ENCODE results near the gene TNNI3.
A peak's percentile ranks its signal among the peaks of the same experiment; 100 is the strongest.

Gene TNNI3

DNA sequence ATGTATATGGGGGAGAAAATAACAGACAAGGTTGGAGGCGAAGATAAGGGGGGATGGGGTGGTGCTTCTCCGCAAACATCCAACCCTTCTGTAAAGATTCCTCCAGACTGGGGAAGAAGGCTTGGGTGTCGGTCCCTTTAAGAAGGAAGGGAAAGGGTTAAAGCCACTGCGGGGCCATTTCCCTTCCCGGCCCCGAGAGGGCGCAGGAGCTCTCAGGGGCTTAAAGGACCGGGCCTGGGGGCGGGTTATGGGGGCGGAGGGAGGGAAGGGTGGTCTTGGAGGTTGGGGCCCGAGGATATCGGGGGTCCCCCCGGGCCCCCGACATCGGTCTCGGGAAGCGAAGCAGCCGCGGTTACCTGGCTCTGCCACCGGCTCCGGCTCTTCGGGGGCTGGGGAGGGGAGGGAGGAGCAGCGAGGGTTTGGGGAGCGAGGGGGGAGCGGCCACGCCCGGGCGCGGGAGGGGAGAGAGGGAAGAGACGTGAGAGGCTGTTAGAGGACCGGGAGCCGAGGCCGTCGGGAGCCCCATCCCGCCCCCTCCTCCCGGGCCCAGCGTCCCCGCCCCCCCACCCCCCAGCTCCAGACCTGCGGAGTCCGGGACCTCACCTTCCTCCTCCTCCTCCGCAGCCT is 11.3 kb downstream of the TNNI3 start:
- no peak for DNase-seq

DNA sequence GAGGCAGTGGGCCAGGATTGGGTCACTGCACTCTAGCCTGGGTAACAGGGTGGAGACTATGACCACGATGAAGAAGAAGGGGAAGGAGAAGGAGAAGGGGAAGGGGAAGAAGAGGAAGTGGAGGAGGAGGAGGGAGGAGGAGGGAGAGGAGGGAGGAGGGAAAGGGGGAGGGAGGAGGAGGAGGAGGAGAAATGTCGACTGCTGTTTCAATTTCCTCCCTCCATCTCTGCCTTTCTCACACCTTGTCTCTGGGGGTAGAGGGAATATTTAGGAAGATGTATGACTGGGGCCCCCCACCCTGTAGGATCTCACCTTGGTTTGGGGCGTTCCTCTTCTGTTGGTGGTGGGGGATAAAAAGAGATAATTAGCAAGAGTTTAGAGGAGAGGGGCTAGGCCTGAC is 12.3 kb downstream of the TNNI3 start:
- DNase-seq = no peak

DNA sequence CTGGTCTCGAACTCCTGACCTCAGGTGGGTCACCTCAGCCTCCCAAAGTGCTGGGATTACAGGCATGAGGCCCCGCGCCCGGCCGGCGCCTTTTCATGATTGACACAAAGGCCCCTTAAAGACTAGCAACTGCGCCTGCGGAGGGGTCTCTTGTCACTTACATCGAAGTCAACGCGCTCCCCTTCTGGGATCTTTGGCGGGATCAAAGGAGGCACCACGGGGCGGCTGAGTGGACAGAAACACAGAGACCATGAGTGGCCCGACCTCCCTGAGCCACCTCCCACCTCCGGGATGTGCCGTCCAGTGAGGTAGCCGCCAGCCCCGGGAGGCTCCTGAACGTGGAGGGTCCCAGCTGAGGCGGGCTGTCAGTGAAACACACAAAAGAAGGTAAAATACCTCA is 15.8 kb downstream of the TNNI3 start:
- DNase-seq = no peak

DNA sequence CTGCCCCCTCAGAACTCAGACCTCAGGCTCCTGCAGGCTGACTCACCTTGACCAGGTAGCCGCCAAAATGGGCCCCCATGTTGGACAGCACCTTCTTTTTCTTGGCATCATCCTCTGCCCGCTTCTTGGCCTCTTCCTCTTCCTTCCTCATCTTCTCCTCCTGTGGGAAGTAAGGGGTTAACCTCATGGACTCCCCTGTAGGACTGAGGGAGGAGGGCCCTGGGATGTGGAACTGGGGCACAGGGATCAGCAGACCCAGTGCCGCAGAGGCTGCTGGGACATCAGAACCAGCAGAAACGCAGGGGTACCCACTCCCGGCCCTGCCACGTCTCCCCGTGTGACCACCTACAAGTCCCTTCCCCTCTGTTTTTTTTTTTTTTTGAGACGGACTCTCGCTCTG is 19.6 kb downstream of the TNNI3 start:
- no peak for DNase-seq

DNA sequence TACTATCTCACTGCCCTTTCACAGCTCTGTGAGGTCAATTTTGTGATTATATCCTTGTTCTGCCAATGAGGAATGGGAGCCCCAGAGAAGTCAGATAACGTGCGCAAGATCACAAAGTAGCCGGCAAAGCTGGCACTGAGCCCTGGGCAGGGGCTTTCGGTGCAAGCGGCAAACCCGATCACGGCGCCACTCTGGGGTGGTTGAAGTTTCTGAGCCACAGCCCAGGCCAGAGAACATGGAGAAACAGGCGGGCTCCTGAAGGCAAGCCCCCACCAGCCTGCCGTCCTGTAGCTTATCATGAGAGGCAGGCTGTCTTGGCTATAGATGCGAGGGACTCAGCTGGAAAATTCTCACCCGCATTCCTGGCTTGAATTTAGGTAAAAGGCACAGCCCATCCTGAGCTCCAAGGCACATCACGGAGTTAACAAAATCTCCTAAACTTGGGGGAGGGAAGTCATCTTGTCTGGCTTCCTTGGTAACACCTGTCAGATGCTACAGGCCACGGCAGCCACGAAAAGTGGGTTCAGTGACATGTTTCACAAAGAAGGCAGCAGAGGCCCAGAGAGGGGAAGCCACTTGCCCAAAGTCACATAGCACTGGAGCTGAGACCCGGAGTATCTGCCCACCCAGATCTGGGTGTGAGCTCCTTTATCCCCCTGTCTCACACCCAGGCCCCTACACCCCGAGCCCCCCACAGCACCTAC is 21.0 kb downstream of the TNNI3 start:
- DNase-seq = no peak

DNA sequence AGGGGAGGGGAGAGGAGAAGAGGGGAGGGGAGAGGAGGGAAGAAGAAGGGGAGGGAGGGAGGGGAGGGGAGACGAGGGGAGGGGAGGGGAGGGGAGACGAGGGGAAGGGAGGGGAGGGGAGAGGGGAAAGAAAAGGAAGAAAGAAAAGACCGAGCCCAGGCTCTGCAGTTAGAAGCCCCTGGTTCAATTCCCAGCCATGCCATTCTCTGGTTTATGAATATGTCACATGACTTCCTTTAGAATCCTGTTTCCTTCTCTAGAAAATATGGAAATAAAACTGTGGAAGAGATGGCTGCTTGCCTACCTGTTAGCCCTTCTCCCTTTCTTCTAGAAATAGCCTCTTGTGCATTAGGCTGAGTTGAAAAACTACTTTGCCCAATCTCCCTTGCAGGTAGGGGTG is 22.8 kb downstream of the TNNI3 start:
- DNase-seq = no peak

DNA sequence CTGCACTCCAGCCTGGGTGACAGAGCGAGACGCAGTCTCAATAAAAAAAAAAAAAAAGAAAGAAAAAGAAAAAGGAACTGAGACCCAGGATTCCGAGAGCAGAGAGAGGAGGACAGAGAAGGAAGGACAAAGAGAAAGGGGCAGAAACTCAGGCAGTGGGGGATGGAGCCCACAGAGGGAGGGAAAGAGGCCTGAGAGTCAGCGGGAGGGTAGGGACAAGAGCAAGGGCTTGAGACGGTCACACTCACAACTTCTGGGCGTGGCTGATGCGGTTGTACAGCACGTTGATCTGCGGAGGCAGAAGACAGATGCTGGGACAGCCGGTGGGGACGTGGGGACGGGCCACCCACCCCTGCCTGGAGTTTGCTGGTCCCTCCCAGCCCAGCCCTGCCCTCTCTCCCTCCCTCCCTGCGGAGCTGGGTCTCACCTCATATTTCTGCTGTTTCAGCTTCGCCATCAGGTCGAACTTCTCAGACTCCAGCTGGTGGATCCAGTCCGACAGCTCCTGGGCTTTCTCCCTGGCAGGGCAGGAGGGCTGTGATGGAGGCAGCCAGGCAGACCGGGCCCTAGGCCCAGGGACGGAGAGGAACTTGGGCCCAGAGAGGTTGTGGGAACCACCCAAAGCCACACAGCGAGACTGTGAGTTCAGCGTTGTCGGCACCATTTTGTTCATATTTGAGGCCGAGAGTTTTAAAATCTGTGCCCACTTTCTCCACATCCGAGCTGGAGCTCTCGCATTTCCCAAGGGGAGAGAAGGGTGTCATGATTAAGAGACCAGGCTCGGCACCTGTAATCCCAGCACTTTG is 23.7 kb downstream of the TNNI3 start:
- no peak for DNase-seq

DNA sequence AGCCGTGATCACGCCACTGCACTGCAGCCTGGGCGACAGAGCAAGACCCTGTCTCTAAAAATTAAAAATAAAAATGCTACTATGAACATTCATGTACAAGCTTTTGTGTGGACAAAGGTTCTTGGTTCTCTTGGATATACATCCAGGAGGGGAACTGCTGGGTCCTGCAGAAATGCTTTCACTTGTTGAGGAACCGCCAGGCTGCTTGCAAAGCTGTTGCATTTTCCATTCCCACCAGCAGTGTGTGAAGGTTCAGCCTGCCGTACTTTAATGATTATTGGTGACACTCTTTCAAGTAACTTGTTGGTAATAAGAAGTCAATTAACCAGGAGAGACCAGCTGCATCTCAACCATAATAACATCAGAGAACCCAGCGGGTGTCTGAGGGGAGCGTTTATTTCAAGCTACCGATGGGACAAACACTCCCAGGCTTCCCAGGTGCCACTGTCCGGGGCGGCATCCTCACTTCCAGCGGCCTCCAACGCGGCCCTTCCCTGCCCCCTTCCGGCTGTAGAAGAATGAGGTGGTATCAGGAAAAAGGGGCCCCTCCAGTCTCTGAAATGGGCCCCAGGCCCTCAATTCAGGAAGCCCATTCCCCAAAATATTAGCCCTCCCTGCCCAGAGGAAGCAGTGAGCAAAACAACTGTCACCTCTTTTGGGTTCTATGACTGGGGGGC is 24.9 kb downstream of the TNNI3 start:
- DNase-seq = no peak

DNA sequence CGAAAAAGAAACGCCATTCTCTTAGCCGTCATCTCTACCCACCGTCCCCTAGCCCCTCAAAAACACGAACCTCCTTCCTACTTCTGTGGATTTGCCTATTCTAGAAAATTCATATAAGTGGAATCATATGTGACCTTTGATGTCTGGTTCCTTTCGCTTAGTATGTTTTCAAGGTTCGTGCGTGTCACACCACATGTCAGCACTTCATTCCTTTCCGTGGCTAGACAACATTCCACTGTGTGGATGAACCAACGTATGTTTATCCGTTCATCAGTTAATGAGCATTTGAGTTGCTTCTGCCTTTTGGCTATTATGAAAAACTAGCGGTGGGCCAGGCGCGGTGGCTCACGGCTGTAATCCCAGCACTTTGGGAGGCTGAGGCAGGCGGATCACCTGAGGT is 26.1 kb downstream of the TNNI3 start:
- no peak for DNase-seq

DNA sequence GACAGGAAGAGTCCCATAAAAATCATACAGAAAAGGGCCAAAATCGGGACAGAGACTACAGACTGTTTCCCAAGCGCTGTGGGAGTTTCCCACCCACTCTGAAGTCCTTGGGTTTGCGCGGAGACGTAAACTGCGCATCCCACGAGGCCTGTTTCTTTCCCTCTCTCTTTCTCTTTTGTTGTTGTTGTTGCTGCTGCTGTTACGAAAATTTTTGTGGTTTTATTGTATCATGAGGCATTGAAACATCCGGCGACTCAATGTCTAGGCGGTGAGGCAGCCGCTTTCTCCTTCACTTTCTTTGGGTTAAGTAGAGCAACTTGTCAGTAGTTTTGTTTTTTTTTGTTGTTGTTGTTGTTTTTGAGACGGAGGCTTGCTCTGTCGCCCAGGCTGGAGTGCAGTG is 38.5 kb downstream of the TNNI3 start:
- DNase-seq = no peak

DNA sequence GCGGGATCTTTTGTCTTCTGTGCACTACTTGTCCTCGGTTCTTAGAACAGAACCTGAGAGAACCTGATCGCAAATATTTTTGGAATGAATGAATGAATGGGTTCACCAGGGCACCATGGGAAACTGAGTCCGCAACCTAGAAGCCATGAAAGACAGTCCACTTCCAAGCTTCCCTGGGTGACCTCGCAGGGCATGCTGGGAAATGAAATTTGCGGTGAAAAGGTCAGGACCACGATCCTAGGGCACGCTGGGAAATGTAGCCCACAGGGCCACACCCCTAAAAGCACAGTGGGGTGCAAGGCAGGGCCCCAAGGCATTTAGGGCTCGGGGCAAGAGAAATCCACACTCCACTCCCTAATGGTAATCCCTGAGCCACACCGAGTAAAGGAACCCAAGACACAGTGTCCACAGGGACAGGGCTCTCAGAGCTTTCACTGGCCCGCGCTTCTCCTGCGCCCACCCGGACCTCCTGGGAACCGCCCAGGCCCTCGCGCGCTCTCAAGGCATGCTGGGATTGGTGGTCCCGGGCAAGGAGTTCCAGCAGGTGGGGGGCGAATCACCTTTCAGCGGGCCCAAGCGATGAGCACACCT is 39.0 kb downstream of the TNNI3 start:
- DNase-seq = no peak

DNA sequence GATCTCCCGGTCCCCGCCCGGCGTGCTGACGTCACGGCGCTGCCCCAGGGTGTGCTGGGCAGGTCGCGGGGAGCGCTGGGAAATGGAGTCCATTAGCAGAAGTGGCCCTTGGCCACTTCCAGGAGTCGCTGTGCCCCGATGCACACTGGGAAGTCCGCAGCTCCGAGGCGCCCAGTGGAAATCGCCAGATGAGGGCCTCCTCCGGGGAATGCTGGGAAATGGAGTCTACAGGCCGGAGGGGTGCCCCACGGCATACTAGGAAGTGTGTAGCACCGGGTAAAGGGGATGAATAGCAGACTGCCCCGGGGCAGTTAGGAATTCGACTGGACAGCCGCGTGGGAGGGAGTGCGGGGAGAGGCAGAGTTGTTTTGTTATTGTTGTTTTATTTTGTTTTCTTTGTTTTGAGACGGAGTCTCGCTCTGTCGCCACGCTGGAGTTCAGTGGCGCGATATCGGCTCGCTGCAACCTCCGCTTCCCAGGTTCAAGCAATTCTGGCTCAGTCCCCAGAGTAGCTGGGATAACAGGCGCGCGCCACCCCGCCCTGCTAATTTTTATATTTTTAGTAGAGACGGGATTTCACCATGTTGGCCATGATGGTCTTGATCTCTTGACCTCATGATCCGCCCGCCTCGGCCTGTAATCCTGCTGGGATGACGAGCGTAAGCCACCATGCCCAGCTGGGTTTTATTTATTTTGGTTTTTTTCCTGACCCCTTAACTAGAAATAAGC is 39.7 kb downstream of the TNNI3 start:
- peak; percentile 97 for DNase-seq

DNA sequence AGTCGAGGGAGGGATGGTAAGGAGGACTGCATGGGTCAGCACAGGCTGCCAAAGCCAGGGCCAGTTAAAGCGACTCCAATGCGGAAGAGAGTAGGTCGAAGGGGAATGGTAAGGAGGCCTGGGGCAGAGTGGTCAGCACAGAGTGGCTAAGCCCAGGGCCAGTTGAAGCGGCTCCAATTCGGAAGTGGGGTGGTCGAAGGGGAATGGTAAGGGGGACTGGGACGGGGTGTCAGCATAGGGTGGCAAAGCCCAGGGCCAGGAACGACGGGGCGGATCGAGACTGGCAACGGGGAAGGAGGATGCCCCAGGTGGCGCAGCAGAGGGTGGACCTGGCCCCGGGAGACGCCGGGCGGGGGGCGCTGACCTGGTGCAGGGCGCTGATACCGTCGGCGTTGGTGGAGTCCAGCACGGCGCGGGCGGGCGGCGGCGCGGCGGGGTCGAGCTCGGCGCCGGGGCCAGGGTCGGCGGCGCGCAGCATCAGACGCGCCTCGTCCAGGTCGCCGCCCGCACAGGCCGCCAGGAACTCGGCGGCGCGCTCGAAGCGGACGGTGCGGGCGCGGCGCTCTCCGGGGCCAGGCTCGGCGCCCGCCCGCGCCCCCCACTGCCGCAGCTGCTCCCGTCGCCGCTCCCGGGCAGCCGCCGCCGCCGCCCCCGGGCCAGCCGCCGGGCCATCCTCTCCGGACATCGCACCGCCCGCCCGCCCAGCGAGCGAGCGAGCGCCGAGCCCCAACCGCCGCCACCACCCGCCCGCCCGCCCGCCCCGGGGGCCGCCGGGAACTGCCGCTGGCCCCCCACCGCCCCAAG is 40.5 kb downstream of the TNNI3 start, which contains the start of gene PPP1R12C:
Gene PPP1R12C, minus strand, starts transcription at position 779 of the 804 bp plus-strand sequence. Its CDS starts 94 bp downstream, at position 685.
- DNase-seq = no peak

DNA sequence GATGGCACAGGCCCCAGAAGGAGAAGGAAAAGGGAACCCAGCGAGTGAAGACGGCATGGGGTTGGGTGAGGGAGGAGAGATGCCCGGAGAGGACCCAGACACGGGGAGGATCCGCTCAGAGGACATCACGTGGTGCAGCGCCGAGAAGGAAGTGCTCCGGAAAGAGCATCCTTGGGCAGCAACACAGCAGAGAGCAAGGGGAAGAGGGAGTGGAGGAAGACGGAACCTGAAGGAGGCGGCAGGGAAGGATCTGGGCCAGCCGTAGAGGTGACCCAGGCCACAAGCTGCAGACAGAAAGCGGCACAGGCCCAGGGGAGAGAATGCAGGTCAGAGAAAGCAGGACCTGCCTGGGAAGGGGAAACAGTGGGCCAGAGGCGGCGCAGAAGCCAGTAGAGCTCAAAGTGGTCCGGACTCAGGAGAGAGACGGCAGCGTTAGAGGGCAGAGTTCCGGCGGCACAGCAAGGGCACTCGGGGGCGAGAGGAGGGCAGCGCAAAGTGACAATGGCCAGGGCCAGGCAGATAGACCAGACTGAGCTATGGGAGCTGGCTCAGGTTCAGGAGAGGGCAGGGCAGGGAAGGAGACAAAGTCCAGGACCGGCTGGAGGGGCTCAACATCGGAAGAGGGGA is 41.2 kb downstream of the TNNI3 start:
- DNase-seq = no peak

DNA sequence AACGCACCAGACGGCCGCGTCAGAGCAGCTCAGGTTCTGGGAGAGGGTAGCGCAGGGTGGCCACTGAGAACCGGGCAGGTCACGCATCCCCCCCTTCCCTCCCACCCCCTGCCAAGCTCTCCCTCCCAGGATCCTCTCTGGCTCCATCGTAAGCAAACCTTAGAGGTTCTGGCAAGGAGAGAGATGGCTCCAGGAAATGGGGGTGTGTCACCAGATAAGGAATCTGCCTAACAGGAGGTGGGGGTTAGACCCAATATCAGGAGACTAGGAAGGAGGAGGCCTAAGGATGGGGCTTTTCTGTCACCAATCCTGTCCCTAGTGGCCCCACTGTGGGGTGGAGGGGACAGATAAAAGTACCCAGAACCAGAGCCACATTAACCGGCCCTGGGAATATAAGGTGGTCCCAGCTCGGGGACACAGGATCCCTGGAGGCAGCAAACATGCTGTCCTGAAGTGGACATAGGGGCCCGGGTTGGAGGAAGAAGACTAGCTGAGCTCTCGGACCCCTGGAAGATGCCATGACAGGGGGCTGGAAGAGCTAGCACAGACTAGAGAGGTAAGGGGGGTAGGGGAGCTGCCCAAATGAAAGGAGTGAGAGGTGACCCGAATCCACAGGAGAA is 42.0 kb downstream of the TNNI3 start:
- DNase-seq = no peak

DNA sequence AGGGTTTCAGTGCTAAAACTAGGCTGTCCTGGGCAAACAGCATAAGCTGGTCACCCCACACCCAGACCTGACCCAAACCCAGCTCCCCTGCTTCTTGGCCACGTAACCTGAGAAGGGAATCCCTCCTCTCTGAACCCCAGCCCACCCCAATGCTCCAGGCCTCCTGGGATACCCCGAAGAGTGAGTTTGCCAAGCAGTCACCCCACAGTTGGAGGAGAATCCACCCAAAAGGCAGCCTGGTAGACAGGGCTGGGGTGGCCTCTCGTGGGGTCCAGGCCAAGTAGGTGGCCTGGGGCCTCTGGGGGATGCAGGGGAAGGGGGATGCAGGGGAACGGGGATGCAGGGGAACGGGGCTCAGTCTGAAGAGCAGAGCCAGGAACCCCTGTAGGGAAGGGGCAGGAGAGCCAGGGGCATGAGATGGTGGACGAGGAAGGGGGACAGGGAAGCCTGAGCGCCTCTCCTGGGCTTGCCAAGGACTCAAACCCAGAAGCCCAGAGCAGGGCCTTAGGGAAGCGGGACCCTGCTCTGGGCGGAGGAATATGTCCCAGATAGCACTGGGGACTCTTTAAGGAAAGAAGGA is 42.9 kb downstream of the TNNI3 start:
- DNase-seq = no peak

DNA sequence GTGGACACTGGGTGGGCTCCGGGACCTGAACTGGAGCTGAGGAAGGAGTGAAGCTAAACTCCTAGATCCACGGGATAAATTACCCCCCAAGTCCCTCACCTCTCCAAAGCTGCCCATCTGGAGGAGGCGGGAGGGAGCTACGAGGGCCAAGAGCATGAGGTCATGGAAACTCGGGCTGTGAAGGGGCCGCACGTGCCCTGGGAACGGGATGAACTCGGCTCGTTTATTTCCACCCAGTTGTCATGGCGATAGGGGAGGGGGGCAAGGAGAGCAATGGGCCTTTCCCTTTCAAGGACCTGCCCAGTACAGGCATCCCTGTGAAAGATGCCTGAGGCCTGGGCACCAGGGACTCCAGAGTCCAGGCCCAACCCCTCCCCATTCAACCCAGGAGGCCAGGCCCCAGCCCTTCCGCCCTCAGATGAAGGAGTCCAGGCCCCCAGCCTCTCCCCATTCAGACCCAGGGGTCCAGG is 43.9 kb downstream of the TNNI3 start:
- DNase-seq = no peak

DNA sequence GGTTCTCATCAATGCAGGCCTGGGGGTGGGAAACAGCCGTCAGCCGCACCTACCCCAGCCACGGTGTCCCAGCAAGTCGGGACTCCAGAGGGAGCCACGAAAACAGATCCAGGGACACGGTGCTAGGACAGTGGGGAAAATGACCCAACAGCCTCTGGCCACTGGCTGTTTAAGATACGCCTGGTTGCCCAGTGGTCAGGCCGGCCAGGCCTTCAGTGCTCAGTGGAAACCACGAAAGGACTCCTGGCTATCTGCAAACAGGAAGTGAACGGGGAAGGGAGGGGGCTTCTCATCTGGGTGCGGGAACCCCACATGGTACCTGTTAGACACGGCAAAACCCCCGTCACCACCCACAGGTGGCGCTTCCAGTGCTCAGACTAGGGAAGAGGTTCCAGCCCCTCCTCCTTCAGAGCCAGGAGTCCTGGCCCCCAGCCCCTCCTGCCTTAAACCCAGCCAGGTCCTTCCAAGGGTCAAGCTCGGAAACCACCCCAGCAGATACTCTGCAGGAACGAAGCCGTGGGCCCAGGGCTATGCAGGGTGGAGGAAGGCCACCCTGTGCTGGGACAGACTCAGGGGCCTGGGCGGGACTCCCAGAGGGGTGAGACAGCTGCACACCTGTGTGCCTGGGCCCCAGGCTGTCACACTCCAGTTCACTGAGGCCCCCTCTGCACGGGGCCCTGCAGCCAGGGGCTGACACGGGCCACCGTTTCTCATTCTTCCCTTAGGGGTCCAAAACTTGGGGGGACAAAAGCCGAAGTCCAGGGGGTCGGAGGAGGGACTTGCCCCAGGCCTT is 44.6 kb downstream of the TNNI3 start:
- DNase-seq = no peak

DNA sequence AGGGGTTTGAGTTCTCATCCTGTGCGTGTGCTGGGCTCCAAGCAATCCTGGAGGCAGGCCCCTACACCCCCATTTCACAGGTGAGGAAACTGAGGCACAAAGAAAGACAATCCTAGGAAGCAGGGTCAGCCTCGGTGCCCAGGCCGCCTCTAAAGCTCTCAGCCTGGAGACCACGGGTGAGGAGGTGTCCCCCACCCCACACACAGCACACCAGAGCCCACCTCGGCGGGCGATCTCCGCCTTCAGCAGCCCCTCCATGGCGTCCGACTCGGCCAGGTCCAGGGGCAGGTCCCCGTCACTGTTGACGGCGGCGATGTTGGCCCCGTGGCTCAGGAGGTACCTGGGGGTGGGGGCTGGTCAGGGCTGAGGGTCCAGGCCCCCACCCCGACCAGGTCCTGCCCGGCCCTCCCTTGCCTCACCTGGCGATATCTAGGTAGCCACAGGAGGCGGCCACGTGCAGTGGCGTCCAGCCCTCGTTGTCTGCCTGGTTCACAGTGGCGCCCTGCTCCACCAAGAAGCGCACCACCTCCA is 45.2 kb downstream of the TNNI3 start:
- no peak for DNase-seq
